PC-9 (cell line): Measurements from ENCODE around the gene BBS9.

ENCODE experiments used
- CTCF ChIP-seq: fragments of 200-600 bp; sonication (generic); conservative IDR thresholded peaks from 2 replicates; pipeline ENCODE4 v1.6.1; 2017; ENCODE audit warnings: mixed run types, antibody characterized with exemption, mild to moderate bottlenecking, moderate library complexity
- EZH2 ChIP-seq: fragments of 200-600 bp; sonication (generic); IDR thresholded peaks from 2 replicates; pipeline ENCODE4 v1.8.0; 2017; ENCODE audit warnings: antibody characterized with exemption, low read depth

GRCh38 chr7:33262476-33262875 is 133.1 kb downstream of the BBS9 start:
- TF ChIP-seq CTCF (no peak), EZH2 (no peak)
